SK-N-MC (cell line): ENCODE results near the gene CST3.

ENCODE experiments used
- EZH2 ChIP-seq: fragments of 200-600 bp; sonication (generic); IDR thresholded peaks from one replicate; pipeline ENCODE4 v1.6.1; 2017; ENCODE audit warnings: antibody characterized with exemption
- FOXP2 ChIP-seq: optimal IDR thresholded peaks from 2 replicates; pipeline ENCODE3; 2011; ENCODE audit warnings: mild to moderate bottlenecking, moderate library complexity; ENCODE audit not compliant: insufficient read depth; ENCODE audit errors: extremely low read length, control extremely low read depth
- POLR2AphosphoS5 ChIP-seq: IDR thresholded peaks from 2 replicates; pipeline ENCODE4 v1.6.1; 2012; ENCODE audit warnings: mild to moderate bottlenecking, low read depth, low read length, borderline replicate concordance

GRCh38 chr20:23602241-23602640 is 35.5 kb downstream of the CST3 start:
- no peak for TF ChIP-seq EZH2
- TF ChIP-seq POLR2AphosphoS5 = no peak
- no peak for TF ChIP-seq FOXP2
